ENCODE data around the gene MRPL12.
"Not testable (repeated sequence)": the region's sequence is repeated elsewhere in the genome, so short reads cannot be mapped to it uniquely, and the experiment has no call there.

The MRPL12 gene
- total RNA-seq = 1.9 to 3.4 reads per million in 2 donors

DNA sequence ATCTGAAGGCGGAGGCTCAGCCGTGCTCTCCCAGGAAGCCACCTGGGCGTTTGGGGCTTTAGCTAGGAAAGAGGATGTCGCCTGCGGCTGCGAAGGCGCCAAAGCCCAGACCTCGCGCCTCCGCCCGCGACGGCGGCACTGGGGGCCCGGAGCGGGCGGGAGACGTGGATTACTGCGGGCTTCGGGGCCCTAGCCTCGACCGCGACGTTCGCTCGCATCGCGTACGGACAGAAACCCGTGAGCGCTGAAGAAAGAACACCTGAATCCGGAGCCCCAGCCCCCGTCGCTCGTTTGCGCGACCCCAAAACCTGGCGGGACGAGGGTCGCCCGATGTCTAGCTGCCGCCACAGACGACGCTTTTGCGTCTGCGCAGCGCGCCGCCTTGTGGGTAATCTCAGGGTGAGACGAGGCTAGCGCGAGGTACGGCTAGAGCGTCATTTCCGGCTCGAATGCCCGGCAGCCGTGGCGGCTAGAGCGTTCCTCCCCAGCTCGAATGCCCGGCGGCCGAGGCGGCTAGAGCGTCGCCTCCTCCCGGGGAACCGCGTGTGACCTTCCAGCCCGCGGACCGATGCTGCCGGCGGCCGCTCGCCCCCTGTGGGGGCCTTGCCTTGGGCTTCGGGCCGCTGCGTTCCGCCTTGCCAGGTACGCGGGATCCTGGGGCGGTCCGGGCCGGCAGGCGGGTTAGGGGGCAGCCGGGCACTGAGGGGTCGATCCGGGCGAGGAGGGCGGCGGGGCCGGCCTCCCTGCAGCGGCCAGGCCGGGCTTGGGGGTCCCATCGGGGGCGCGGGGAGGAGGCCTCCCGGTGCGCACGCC is at the start of gene MRPL12:
Gene MRPL12 (plus strand): TSS at position 434 of the 813 bp plus-strand sequence. CDS start 135 bp downstream, at position 569.
- peak; percentile 84 for DNase-seq

DNA sequence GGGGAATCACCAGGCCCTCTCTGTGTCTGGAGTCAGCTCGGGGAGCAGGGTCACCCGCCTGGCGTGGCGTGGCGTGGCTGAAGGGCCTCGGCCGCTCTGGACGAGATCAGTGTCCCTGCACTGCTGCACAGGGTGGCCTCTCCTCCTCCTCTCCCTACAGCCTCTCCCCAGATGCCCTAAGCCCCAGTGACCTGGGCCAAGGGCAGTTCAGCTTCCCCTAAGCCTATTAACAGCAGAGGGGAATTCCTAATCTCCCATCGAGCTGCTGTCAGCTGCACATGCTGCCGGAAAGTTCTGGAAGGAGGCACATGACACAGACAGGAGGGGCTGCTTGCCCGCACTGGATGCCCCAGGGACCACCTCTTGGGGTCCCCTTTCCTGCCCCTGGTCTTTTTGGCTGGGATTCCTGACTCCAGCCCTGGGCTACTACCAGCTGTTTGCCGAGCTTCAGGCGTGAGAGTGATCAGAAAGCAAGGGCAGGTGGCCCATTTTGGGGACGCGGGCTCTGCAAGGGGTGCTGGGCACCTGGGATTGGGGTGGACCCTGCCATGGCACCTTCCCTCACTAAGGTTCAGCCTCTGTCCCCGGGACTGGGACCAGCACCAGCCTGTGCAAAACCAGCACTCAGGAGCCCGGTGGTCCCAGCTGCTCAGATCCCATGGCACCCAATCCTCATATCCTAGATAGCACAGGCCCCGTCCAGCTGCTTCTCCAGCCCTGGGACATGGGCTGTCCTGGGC is 47.6 kb upstream of the MRPL12 start:
- DNase-seq = no peak

GRCh38 chr17:81656118-81656743 is 46.9 kb upstream of the MRPL12 start, which contains the start of gene PDE6G:
Gene PDE6G (minus strand): TSS chr17:81656542. CDS start chr17:81653305, 3,237 bp downstream.
- DNase-seq = no peak

GRCh38 chr17:81656835-81657234 is 46.3 kb upstream of the MRPL12 start:
- no peak for DNase-seq

DNA sequence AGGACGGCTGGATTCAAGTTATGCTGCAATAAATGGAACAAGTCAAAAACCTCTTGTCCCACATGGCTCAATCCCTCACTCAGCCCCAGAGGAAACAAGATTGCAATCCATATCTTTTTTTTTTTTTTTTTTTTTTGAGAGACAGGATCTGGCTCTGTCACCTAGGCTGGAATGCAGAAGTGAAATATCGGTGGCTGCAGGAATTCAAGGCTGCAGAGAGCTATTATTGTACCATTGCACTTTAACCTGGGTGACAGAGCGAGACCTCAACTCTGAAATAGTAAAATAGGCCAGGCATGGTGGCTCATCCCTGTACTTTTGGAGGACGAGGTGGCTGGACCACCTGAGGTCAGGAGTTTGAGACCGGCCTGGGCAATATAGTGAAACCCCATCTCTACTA is 44.1 kb upstream of the MRPL12 start:
- DNase-seq = no peak

- DNase-seq = no peak
These were observed 42.7 kb upstream of the MRPL12 start for GRCh38 chr17:81660441-81660840.

DNA sequence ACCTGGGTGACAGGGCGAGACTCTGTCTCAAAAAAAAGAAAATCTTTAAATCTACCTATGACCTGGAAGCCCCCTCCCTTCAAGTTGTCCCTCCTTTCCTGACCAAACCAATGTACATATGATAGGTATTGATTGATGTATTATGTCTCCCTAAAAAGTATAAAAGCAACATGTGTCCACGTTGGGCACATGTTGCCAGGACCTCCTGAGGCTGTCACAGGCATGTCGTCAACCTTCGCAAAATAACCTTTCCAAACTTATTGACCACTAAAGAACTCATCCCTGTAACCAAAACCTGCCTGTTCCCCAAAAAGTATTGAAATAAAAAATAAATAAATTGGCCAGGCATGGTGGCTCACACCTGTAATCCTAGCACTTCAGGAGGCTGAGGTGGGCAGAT is 41.2 kb upstream of the MRPL12 start:
- no peak for DNase-seq

DNA sequence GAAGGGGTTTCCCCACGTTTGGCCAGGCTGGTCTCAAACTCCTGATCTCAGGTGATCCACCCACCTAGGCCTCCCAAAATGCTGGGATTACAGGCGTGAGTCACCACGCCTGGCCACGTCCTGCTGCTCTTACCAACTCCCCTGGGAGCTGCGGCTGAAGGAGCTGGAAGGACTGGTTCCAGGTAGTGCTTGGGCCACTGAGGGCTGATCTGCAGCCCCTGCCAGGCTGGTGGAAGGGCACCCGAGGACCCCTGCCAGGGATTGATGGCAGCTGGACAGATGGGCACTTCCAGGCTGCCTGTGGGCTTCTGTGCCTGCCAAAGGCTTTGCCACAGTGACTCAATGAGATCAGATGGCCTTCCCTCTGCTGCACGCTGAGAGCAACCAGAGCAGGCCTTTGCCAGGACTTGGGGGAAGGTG is 39.1 kb upstream of the MRPL12 start:
- no peak for DNase-seq

DNA sequence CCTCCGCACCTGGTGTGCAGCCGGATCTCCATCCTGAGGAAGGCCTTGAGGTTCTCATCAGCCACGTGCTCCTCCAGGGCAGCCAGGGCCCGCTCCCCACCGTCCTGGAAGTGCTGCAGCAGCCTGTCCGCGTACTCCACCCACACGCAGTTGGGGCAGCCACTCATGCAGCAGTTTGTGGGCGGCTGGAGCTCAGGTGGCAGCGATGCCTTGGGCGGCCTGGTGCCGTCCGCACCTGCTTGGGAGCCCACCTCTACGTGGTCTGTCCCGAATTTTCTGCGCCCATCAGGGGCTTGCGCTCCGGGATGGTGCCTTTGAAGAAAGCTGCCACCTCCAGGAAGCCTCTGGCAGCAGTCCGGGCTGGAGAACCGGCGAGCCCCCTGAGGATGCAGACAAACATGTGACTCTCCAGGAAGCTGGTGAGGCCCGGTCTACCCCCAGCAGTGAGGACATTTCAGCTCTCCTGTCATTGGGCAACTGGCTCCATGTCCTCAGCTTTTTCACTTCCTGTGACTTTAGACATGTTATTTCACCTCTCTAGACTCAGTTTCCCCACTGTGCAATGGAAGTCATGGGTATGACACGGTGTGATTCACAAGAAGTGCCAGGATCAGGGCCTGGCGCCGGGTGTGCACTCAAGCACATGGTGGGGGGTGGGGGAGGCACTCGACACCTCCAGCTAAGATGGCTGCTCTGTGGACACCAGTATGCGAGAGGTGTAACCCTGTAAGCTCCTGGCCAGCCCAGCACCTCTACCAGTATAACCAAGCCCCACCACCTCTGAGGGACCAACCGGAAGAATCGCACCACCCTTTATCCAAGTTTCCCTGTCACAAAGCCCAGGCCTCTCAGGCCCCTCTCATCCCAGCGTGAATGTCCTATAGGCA is 37.7 kb upstream of the MRPL12 start:
- no peak for DNase-seq

- peak; percentile 15 for DNase-seq
These were observed 37.1 kb upstream of the MRPL12 start for GRCh38 chr17:81666092-81666341.

DNA sequence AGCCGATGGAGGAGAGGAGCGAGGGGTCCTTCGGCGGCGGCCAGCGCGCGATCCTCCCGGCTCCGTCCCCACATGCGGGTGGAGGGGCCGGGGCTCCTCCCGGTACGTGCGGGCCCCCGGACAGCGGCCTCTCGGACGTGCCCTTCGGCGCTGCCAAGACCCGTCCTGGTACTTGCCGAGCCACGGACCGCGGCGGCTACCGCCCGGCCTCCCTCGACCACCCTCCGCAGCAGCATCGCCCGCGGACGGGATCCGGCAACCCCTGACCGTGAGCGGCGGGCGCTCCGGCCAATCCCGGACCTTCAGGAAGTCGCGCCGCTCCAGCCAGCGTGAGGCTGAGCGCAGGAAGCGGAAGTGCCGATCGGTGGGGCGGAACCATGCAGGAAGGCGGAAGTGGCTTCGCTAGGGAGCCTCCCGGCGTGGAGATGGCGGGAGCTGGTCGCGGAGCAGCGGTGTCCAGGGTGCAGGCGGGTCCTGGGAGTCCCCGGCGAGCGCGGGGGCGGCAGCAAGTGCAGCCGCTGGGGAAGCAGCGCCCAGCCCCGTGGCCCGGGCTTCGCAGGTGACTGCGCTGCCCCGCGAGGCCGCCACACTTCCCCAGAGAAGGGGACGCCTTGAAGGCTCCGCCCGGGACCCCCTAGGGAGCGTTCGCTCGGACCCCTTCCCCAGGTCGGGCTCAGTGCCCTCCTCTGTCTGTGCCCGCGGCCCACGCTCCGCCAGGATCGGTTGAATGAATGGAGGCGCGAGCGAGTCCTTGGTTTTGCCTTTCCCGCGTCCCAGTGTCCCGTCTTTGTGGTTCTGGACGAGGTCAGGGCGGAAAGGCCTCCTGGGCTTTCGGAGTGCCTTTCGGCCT is 36.6 kb upstream of the MRPL12 start, which contains the start of the genes CCDC137 and OXLD1:
Gene CCDC137 (plus strand): TSS at position 396 of the 850 bp plus-strand sequence. CDS start 30 bp downstream, at position 426.
Gene OXLD1 (minus strand): TSS at position 264 of the 850 bp plus-strand sequence. CDS start 28 bp downstream, at position 236.
- DNase-seq = peak; percentile 89

DNA sequence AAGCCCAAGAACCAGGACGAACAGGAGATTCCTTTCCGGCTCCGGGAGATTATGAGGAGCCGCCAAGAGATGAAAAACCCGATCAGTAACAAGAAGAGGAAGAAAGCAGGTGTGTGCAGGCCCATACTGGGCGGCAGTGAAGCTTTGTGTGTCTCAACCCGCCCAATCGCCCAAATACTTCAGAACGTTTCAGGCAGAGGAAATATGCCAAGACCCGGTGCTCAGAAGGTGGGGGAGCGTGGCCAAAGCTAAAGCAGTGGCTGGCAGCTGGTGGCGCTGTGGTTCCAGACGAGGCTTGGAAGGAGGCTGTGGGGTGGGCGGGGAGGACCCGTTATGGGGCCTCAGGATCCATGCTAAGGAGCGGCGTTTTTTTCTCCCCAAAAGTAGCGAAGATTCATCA is 35.4 kb upstream of the MRPL12 start:
- no peak for DNase-seq

GRCh38 chr17:81672504-81672903 is 30.7 kb upstream of the MRPL12 start:
- no peak for DNase-seq

DNA sequence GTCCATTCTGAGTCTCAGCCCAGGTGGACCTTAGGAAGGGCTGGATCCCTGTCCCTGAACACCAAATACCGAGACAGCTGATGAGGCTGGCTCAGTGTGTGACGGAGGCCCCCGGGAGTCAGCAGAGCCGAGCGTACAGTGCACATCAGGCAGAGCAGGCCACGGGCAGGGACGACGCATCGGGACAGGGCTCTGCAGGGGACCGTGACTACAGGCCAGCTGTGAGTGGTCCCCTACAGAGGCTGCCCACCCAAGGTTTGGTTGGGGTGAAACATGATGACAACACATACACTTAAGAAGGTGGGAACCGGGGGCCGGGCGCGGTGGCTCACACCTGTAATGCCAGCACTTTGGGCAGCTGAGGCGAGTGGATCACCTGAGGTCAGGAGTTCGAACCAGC is 30.2 kb upstream of the MRPL12 start:
- DNase-seq = no peak

GRCh38 chr17:81673561-81674258 is 29.5 kb upstream of the MRPL12 start:
- no peak for DNase-seq

GRCh38 chr17:81675515-81676221 is 27.5 kb upstream of the MRPL12 start:
- DNase-seq = not testable (repeated sequence)

DNA sequence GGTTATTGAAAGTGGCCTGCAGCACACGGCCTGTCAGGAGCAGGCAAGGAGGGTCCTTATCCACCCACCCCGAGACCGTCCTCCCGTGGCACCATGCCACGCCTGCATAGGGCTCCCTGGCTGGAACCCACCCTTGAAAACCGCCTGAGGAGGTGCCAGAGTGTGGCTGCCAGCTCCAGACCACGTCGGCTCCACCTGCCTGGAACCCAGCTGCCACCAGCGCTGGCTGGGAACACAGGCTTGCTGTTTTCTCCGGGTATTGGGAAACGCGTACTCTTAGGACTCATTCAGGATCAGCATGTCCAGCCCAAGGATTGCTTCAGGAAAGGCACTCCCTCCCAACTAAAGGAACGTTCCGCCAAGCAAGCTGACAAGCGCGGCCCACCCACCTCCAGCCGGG is 26.3 kb upstream of the MRPL12 start:
- DNase-seq = no peak

- DNase-seq = no peak
These were observed 23.0 kb upstream of the MRPL12 start for GRCh38 chr17:81680150-81680549.

DNA sequence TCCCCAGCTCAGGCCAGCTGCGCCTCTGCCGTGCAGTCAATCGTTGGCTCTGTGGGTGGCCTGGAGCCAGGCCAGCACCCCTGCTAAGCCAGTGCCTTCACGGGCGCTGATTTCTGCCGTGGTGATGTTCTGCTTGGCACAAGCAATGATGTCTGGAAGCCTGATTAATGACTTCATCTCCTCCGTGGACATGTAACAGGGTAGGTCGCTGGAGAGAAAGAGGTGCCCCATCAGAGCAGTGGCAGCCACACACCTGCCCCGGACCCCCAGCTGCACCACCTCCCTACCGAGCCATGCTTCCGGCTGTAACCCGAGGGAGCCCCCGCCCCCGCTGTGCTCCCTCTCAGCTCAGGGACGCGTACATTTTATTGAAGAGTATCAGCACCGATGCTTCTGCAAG is 21.5 kb upstream of the MRPL12 start:
- DNase-seq = no peak

DNA sequence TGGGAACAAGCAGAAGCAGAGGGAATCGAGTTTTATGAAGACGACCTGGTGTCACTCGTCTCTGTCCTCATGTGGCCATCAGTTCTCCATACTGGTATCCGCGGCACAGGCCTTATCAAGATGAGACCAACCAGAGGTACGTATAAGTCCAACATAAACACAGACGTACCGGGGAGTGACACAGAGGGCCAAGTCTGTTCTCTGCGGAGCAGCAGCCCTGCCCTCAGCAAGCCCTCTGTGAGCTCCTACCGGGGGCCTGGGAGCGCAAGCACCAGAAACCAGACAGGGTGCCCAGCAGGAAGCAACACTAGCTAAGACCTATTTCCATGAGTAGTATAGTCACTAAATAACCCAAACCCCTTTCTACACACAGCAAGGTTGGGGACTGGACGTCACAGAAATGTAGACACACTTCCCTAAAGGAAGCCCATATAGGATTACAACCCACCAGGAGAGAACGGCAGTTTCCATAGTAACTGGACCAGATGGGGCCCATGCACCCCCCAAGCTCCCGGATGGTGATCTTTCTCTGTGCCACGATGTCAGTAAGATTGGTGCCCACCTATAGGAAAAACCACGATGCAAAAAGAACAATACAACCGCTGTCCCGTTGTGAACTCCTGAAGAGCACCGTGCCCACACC is 20.5 kb upstream of the MRPL12 start:
- no peak for DNase-seq

All from T-helper 9 cell (primary cell).